SK-N-SH (cell line): ENCODE measurements around the gene USP6.
"Not testable (repeated sequence)": the region's sequence is repeated elsewhere in the genome, so short reads cannot be mapped to it uniquely, and the experiment has no call there.

Experiments used
- RAD21 ChIP-seq: IDR thresholded peaks from 2 replicates; pipeline ENCODE4 v1.6.1; 2012; ENCODE audit warnings: mild to moderate bottlenecking, low read length
- SIN3A ChIP-seq: IDR thresholded peaks from 2 replicates; pipeline ENCODE4 v1.6.1; 2012; ENCODE audit warnings: low read depth, mild to moderate bottlenecking, low read length, moderate library complexity, borderline replicate concordance
- SMC3 ChIP-seq: IDR thresholded peaks from 2 replicates; pipeline ENCODE4 v1.6.1; 2012; ENCODE audit warnings: low read depth, low read length, improper control_type of control experiment
- TEAD4 ChIP-seq: IDR thresholded peaks from 2 replicates; pipeline ENCODE4 v1.4.0; 2012; ENCODE audit warnings: mild to moderate bottlenecking, borderline replicate concordance; ENCODE audit not compliant: insufficient read depth
- TF ChIP-seq, protein P1 (sequence below): fragments of 200-600 bp; sonication (generic); IDR thresholded peaks from 2 replicates; pipeline ENCODE4 v1.6.1; 2017; ENCODE audit warnings: antibody characterized with exemption, mild to moderate bottlenecking, moderate library complexity
- TF ChIP-seq, protein P2 (sequence below): IDR thresholded peaks from 2 replicates; pipeline ENCODE4 v1.4.0; 2012; ENCODE audit warnings: low read depth, borderline replicate concordance
- TF ChIP-seq, protein P3 (sequence below): fragments of 150-350 bp; IDR thresholded peaks from 2 replicates; pipeline ENCODE4 v1.6.1; 2017; ENCODE audit warnings: antibody characterized with exemption, low read length, low read depth, borderline replicate concordance
- TF ChIP-seq, protein P4 (sequence below): IDR thresholded peaks from 2 replicates; pipeline ENCODE4 v1.4.0; 2012; ENCODE audit warnings: low read depth, borderline replicate concordance

DNA sequence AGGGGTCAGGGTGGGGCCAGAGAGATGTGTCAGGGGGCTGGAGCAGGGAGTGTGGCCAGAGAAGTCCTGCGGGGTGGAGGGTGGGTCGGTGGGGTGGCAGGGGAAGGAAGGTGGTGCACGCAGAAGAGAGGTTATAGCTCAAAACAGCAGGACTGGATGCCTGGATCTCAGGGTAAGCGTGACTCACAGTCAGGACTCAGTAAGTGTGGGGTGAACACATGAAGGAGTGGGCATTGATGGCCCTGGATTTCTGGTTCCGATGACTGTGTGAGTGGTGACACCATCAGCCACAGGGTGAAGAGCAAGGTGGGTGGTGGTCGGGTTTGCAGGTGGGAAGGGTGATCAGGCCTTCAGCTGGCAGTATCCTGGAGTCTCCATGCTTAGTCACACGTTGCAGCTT, 6.2 kb downstream of the USP6 start:
- TF ChIP-seq, protein P1, sequence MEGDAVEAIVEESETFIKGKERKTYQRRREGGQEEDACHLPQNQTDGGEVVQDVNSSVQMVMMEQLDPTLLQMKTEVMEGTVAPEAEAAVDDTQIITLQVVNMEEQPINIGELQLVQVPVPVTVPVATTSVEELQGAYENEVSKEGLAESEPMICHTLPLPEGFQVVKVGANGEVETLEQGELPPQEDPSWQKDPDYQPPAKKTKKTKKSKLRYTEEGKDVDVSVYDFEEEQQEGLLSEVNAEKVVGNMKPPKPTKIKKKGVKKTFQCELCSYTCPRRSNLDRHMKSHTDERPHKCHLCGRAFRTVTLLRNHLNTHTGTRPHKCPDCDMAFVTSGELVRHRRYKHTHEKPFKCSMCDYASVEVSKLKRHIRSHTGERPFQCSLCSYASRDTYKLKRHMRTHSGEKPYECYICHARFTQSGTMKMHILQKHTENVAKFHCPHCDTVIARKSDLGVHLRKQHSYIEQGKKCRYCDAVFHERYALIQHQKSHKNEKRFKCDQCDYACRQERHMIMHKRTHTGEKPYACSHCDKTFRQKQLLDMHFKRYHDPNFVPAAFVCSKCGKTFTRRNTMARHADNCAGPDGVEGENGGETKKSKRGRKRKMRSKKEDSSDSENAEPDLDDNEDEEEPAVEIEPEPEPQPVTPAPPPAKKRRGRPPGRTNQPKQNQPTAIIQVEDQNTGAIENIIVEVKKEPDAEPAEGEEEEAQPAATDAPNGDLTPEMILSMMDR, result not testable (repeated sequence)
- TF ChIP-seq, protein P2, sequence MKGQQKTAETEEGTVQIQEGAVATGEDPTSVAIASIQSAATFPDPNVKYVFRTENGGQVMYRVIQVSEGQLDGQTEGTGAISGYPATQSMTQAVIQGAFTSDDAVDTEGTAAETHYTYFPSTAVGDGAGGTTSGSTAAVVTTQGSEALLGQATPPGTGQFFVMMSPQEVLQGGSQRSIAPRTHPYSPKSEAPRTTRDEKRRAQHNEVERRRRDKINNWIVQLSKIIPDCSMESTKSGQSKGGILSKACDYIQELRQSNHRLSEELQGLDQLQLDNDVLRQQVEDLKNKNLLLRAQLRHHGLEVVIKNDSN, result not testable (repeated sequence)
- not testable (repeated sequence) for TF ChIP-seq SMC3, RAD21, TEAD4, SIN3A
- TF ChIP-seq, protein P3, sequence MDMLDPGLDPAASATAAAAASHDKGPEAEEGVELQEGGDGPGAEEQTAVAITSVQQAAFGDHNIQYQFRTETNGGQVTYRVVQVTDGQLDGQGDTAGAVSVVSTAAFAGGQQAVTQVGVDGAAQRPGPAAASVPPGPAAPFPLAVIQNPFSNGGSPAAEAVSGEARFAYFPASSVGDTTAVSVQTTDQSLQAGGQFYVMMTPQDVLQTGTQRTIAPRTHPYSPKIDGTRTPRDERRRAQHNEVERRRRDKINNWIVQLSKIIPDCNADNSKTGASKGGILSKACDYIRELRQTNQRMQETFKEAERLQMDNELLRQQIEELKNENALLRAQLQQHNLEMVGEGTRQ, result not testable (repeated sequence)
- TF ChIP-seq, protein P4, sequence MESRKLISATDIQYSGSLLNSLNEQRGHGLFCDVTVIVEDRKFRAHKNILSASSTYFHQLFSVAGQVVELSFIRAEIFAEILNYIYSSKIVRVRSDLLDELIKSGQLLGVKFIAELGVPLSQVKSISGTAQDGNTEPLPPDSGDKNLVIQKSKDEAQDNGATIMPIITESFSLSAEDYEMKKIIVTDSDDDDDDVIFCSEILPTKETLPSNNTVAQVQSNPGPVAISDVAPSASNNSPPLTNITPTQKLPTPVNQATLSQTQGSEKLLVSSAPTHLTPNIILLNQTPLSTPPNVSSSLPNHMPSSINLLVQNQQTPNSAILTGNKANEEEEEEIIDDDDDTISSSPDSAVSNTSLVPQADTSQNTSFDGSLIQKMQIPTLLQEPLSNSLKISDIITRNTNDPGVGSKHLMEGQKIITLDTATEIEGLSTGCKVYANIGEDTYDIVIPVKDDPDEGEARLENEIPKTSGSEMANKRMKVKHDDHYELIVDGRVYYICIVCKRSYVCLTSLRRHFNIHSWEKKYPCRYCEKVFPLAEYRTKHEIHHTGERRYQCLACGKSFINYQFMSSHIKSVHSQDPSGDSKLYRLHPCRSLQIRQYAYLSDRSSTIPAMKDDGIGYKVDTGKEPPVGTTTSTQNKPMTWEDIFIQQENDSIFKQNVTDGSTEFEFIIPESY, result not testable (repeated sequence)
